H1 (cell line): ENCODE measurements around the gene IL17RE. TPM values are rescaled to one million over a fixed set of nuclear protein-coding genes. Genes with fewer than 3 reads are reported as not detected.

Experiments
- CTCF ChIA-PET: fragments of 300-600 bp; sonication (Branson Sonifier 250); formaldehyde crosslinking; loops from one replicate; lab custom pipeline; 2021; ENCODE audit not compliant: partially characterized antibody; lab: Charles Lee
- POLR2A ChIA-PET: fragments of 300-600 bp; sonication (Branson Sonifier 250); formaldehyde crosslinking; loops from one replicate; lab custom pipeline; 2021; ENCODE audit warnings: inconsistent platforms; ENCODE audit not compliant: partially characterized antibody; lab: Charles Lee
- DNase-seq, 2 experiments: peaks; one replicate each; pipeline versions ENCODE4 v3.0.0 to v3.0.0-alpha.2; 2010 to 2022; ENCODE audit warnings: low spot score in 2 of 2, low read depth in 1 of 2, mixed read lengths in 1 of 2
- FAIRE-seq: peaks from 2 replicates; lab custom pipeline; 2011; peaks lifted over from hg19 to GRCh38; lab: Jason Lieb, UNC
- H2AFZ ChIP-seq: 2 replicates; pipeline ENCODE4 v1.8.1; 2012; ENCODE audit warnings: low read length, inconsistent platforms
- H2AK5ac ChIP-seq: 2 replicates; pipeline ENCODE4 v1.6.1; 2013; ENCODE audit warnings: low read depth, low read length
- H2BK120ac ChIP-seq: replicated peaks from 2 replicates; pipeline ENCODE3; 2013; ENCODE audit warnings: low read depth, low read length, inconsistent platforms
- H2BK12ac ChIP-seq: 2 replicates; pipeline ENCODE4 v1.6.1; 2013; ENCODE audit warnings: low read depth, low read length
- H2BK15ac ChIP-seq: 2 replicates; pipeline ENCODE4 v1.6.1; 2013; ENCODE audit warnings: low read length
- H2BK20ac ChIP-seq: 2 replicates; pipeline ENCODE4 v1.6.1; 2013; ENCODE audit warnings: low read length
- H2BK5ac ChIP-seq: 2 replicates; pipeline ENCODE4 v1.6.1; 2013; ENCODE audit warnings: low read depth, low read length
- H3K14ac ChIP-seq: 2 replicates; pipeline ENCODE4 v1.6.1; 2013; ENCODE audit warnings: inconsistent platforms; ENCODE audit not compliant: insufficient read length
- H3K18ac ChIP-seq: 2 replicates; pipeline ENCODE4 v1.6.1; 2013; ENCODE audit warnings: low read length; ENCODE audit errors: extremely low read depth
- H3K23ac ChIP-seq: 2 replicates; pipeline ENCODE4 v1.6.1; 2013; ENCODE audit warnings: inconsistent platforms; ENCODE audit not compliant: insufficient read length
- H3K23me2 ChIP-seq: 2 replicates; pipeline ENCODE4 v1.6.1; 2013; ENCODE audit warnings: low read depth, low read length
- H3K27ac ChIP-seq: 2 replicates; pipeline ENCODE4 v1.6.1; 2011; ENCODE audit warnings: low read depth, low read length, inconsistent platforms
- H3K27me3 ChIP-seq, 4 experiments: replicated peaks in 1 of 4; 1 replicate in 1 of 4; 2 replicates in 3 of 4; pipeline versions ENCODE4 v1.6.1 to v1.8.1; 2011 to 2013; ENCODE audit warnings: low read length in 3 of 4, mild to moderate bottlenecking in 3 of 4, inconsistent platforms in 2 of 4, mixed read lengths in 2 of 4, moderate library complexity in 1 of 4; ENCODE audit not compliant: control insufficient read depth in 3 of 4, insufficient read depth in 3 of 4; ENCODE audit errors: extremely low read depth in 1 of 4
- H3K36me3 ChIP-seq, 4 experiments: 2 replicates each; pipeline versions ENCODE4 v1.6.1 to v1.8.1; 2011 to 2013; ENCODE audit warnings: mild to moderate bottlenecking in 4 of 4, low read length in 3 of 4, moderate library complexity in 2 of 4, control low read depth in 1 of 4, inconsistent platforms in 1 of 4; ENCODE audit not compliant: insufficient read depth in 4 of 4, control insufficient read depth in 2 of 4
- H3K4ac ChIP-seq: replicated peaks from 2 replicates; pipeline ENCODE3; 2013; ENCODE audit warnings: low read length, low read depth, mixed read lengths, inconsistent platforms; ENCODE audit not compliant: insufficient read length
- H3K4me1 ChIP-seq, 4 experiments: replicated peaks in 1 of 4; 1 replicate in 1 of 4; 2 replicates in 3 of 4; pipeline versions ENCODE4 v1.6.1 to v1.8.1; 2011 to 2013; ENCODE audit warnings: low read length in 3 of 4, inconsistent platforms in 2 of 4, mixed read lengths in 1 of 4; ENCODE audit not compliant: insufficient read depth in 4 of 4, control insufficient read depth in 3 of 4
- H3K4me2 ChIP-seq, 2 experiments: 2 replicates each; pipeline versions ENCODE4 v1.6.1 to v1.8.1; 2011 to 2013; ENCODE audit warnings: low read depth in 2 of 2, low read length in 2 of 2, control low read depth in 1 of 2, inconsistent platforms in 1 of 2, mild to moderate bottlenecking in 1 of 2; ENCODE audit not compliant: insufficient read depth in 1 of 2
- H3K4me3 ChIP-seq, 4 experiments: fragments of 200-600, 300-600 bp in 1 of 4; sonication (generic), shearing (Covaris generic), sonication (Bioruptor Twin) in 1 of 4; 2 replicates each; pipeline versions ENCODE4 v1.5.1 to v1.8.1; 2011 to 2016; ENCODE audit warnings: low read length in 4 of 4, low read depth in 3 of 4, control low read depth in 2 of 4, inconsistent platforms in 2 of 4, mild to moderate bottlenecking in 2 of 4, mixed read lengths in 1 of 4, moderate library complexity in 1 of 4; ENCODE audit not compliant: insufficient read depth in 2 of 4; ENCODE audit errors: extremely low read depth in 1 of 4
- H3K56ac ChIP-seq: replicated peaks from 2 replicates; pipeline ENCODE3; 2013; ENCODE audit warnings: low read depth, mild to moderate bottlenecking, mixed read lengths, low read length, inconsistent platforms; ENCODE audit not compliant: insufficient read length
- H3K79me1 ChIP-seq: 2 replicates; pipeline ENCODE4 v1.6.1; 2013; ENCODE audit warnings: low read depth, low read length, control low read depth
- H3K79me2 ChIP-seq, 2 experiments: 2 replicates each; pipeline versions ENCODE4 v1.6.1 to v1.8.1; 2012 to 2013; ENCODE audit warnings: low read length in 2 of 2, mild to moderate bottlenecking in 2 of 2, inconsistent platforms in 1 of 2; ENCODE audit not compliant: insufficient read depth in 2 of 2, control insufficient read depth in 1 of 2
- H3K9ac ChIP-seq, 4 experiments: replicated peaks in 1 of 4; 1 replicate in 1 of 4; 2 replicates in 3 of 4; pipeline versions ENCODE4 v1.6.1 to v1.8.1; 2011 to 2013; ENCODE audit warnings: low read depth in 3 of 4, low read length in 3 of 4, control low read depth in 2 of 4, mild to moderate bottlenecking in 2 of 4, moderate library complexity in 2 of 4, inconsistent platforms in 1 of 4; ENCODE audit errors: extremely low read depth in 1 of 4
- H3K9me3 ChIP-seq, 2 experiments: 2 replicates each; pipeline versions ENCODE4 v1.6.1 to v1.8.1; 2012 to 2013; ENCODE audit warnings: mild to moderate bottlenecking in 2 of 2, moderate library complexity in 2 of 2, control low read depth in 1 of 2, inconsistent platforms in 1 of 2, low read depth in 1 of 2, low read length in 1 of 2, mixed read lengths in 1 of 2; ENCODE audit not compliant: insufficient read depth in 2 of 2
- H4K20me1 ChIP-seq, 2 experiments: replicated peaks in 1 of 2; 2 replicates each; pipeline versions ENCODE3 to v1.8.1; 2011 to 2013; ENCODE audit warnings: inconsistent platforms in 2 of 2, low read length in 2 of 2, mild to moderate bottlenecking in 1 of 2; ENCODE audit not compliant: insufficient read depth in 2 of 2, control insufficient read depth in 1 of 2
- H4K5ac ChIP-seq: 2 replicates; pipeline ENCODE4 v1.6.1; 2013; ENCODE audit warnings: low read length, low read depth, mixed read lengths, inconsistent platforms; ENCODE audit not compliant: insufficient read length
- H4K8ac ChIP-seq: 2 replicates; pipeline ENCODE4 v1.8.0; 2013; ENCODE audit warnings: mild to moderate bottlenecking, moderate library complexity, low read length, inconsistent platforms; ENCODE audit not compliant: insufficient read depth; ENCODE audit errors: extremely low read depth
- H4K91ac ChIP-seq: replicated peaks from 2 replicates; pipeline ENCODE3; 2013; ENCODE audit warnings: low read length, mixed read lengths, inconsistent platforms; ENCODE audit not compliant: insufficient read length
- ASH2L ChIP-seq: fragments of 200-600, 300-600 bp; sonication (generic); IDR thresholded peaks from one replicate; pipeline ENCODE4 v1.7.1; 2017; ENCODE audit warnings: low read length
- ATF3 ChIP-seq: IDR thresholded peaks from 2 replicates; pipeline ENCODE4 v1.6.1; 2011; ENCODE audit warnings: low read depth, mild to moderate bottlenecking, low read length; ENCODE audit not compliant: insufficient read depth
- CHD1 ChIP-seq: IDR thresholded peaks from 2 replicates; pipeline ENCODE4 v1.6.1; 2012; ENCODE audit warnings: low read depth, low read length, improper control_type of control experiment
- HDAC6 ChIP-seq: IDR thresholded peaks from one replicate; pipeline ENCODE4 v1.7.1; 2012; ENCODE audit warnings: low read depth, mild to moderate bottlenecking, inconsistent platforms, low read length, moderate library complexity
- JUN ChIP-seq: IDR thresholded peaks from 2 replicates; pipeline ENCODE4 v1.6.1; 2011; ENCODE audit warnings: low read depth, mild to moderate bottlenecking, improper control_type of control experiment, low read length
- MAFK ChIP-seq: IDR thresholded peaks from 2 replicates; pipeline ENCODE4 v1.6.1; 2012; ENCODE audit warnings: low read depth, mild to moderate bottlenecking, improper control_type of control experiment, low read length
- POLR2A ChIP-seq, 2 experiments: IDR thresholded peaks; 1 replicate in 1 of 2; 2 replicates in 1 of 2; pipeline ENCODE4 v1.6.1; 2011; ENCODE audit warnings: low read depth in 2 of 2, low read length in 2 of 2, mild to moderate bottlenecking in 2 of 2; ENCODE audit errors: control extremely low read depth in 1 of 2
- RAD21 ChIP-seq, 2 experiments: IDR thresholded peaks in 1 of 2; conservative IDR thresholded peaks in 1 of 2; 2 replicates each; pipeline ENCODE4 v1.6.1; 2011; ENCODE audit warnings: low read depth in 2 of 2, low read length in 2 of 2, improper control_type of control experiment in 1 of 2, inconsistent platforms in 1 of 2, mild to moderate bottlenecking in 1 of 2, moderate library complexity in 1 of 2
- SIX5 ChIP-seq: IDR thresholded peaks from 2 replicates; pipeline ENCODE4 v1.6.1; 2011; ENCODE audit warnings: mild to moderate bottlenecking, low read depth, low read length
- SP2 ChIP-seq: IDR thresholded peaks from 2 replicates; pipeline ENCODE4 v1.6.1; 2012; ENCODE audit warnings: mild to moderate bottlenecking, low read length, inconsistent platforms
- WGBS, 2 experiments: shearing (Covaris generic) in 1 of 2; methylation state at CpG; one replicate each; pipeline versions ENCODE4 v1.1.6 to v1.1.7; 2013 to 2015; ENCODE audit warnings: low lambda C conversion rate in 2 of 2, mixed read lengths in 2 of 2, inconsistent platforms in 1 of 2, low coverage in 1 of 2, missing lambda C conversion rate in 1 of 2; ENCODE audit not compliant: insufficient replicate concordance in 2 of 2, insufficient coverage in 1 of 2, insufficient read length in 1 of 2; ENCODE audit errors: extremely low coverage in 1 of 2, missing lambda C conversion rate in 1 of 2; 5-methylcytosine and 5-hydroxymethylcytosine counted together
- polyA plus RNA-seq, 7 experiments: library from polyadenylated mRNA; depleted of rRNA in 3 of 7; stranded (reverse) in 5 of 7; unstranded in 2 of 7; fragments of >200 nt in 5 of 7; fragments of 200-250 nt in 2 of 7; gene quantifications; 1 replicate in 5 of 7; 2 replicates in 1 of 7; 4 replicates in 1 of 7; pipeline versions ENCODE4 v1.2.1 to v1.2.3, GENCODE V29; 2011 to 2013; ENCODE audit warnings: missing spikeins in 2 of 7, mixed read lengths in 2 of 7
- total RNA-seq: library from RNA; stranded (reverse); fragmentation: NEBNext Ultra II Directional; extraction: Animal tissue kit (Norgen Biotek cat#: 25700); gene quantifications from 2 replicates; pipeline ENCODE4 v1.2.1, GENCODE V29; 2021
- TF ChIP-seq, protein P1 (sequence below), 3 experiments: IDR thresholded peaks; 1 replicate in 2 of 3; 2 replicates in 1 of 3; pipeline versions ENCODE4 v1.5.1 to v1.6.1; 2011; ENCODE audit warnings: low read length in 3 of 3, mild to moderate bottlenecking in 3 of 3, inconsistent platforms in 2 of 3, low read depth in 1 of 3, moderate library complexity in 1 of 3; ENCODE audit not compliant: insufficient read depth in 1 of 3; ENCODE audit errors: control extremely low read depth in 1 of 3

The IL17RE gene
- total and polyA plus RNA-seq, 2 of the 8 experiments (the other 6 are each of a cell fraction or from before 2014, with no cell fraction given): 3.4 to 4.9 TPM

GRCh38 chr3:9949115-9949514 is 46.5 kb downstream of the IL17RE start:
- H2BK5ac ChIP-seq: no peak overlapping the region
- H3K9ac ChIP-seq: no peak overlapping the region
- H3K56ac ChIP-seq: no peak overlapping the region
- ChIA-PET POLR2A (interaction anchor here (0.7 to 2.1 kb wide), 5 partner anchors 9 to 106 kb away, joined by 3 to 7 read pairs (median 5); partner anchors contain the start of genes CRELD1 and IL17RC), CTCF (interaction anchor here (0.6 to 5.2 kb wide), 5 partner anchors 11 to 338 kb away, joined by 3 to 86 read pairs (median 4); partner anchors contain the start of gene CRELD1)
- no peak overlapping the region for H3K18ac ChIP-seq
- no peak overlapping the region for H2AK5ac ChIP-seq
- no peaks in the 10 kb centered on the region for H3K9me3 ChIP-seq
- H3K23ac ChIP-seq: no peak overlapping the region
- peaks cover 0 to 3% (median under 1%) of the 10 kb centered on the region in 4 experiments; a peak in 4 of 8 replicates for H3K36me3 ChIP-seq
- no peak overlapping the region for H3K14ac ChIP-seq
- no peak overlapping the region for H2BK12ac ChIP-seq
- no peak overlapping the region for H3K27ac ChIP-seq
- WGBS, 2 experiments: 93% methylated on average over 7 of the region's 7 CpGs; no CpG with 5 or more reads in 1 of the 2 experiments
- peaks cover 22% of the 10 kb centered on the region; the same call in 1 of the 2 replicates for H3K23me2 ChIP-seq
- no peaks in the 10 kb centered on the region for H3K79me1 ChIP-seq
- no peak overlapping the region for H3K4ac ChIP-seq
- H4K20me1 ChIP-seq: peaks cover 0 to 2% of the 10 kb centered on the region in 2 experiments
- no peak overlapping the region for H2BK120ac ChIP-seq
- no peak overlapping the region for H4K5ac ChIP-seq
- no peak overlapping the region for H4K91ac ChIP-seq
- FAIRE-seq: no peak
- H3K4me2 ChIP-seq: no peak overlapping the region
- 0 out of 7 replicates have a peak, but pooled peaks cover 0 to 2% (median under 1%) of the 10 kb centered on the region in 4 experiments for H3K27me3 ChIP-seq
- H3K79me2 ChIP-seq: no peaks in the 10 kb centered on the region; a peak in 1 of 4 replicates
- H2BK20ac ChIP-seq: no peak overlapping the region
- H3K4me1 ChIP-seq: peaks cover 0 to 8% (median 7%) of the 10 kb centered on the region in 4 experiments; a peak in 6 of 7 replicates
- DNase-seq: no peak
- no peak overlapping the region for H2AFZ ChIP-seq
- no peak overlapping the region for H3K4me3 ChIP-seq
- H2BK15ac ChIP-seq: no peak overlapping the region
- no peak overlapping the region for H4K8ac ChIP-seq
- TF ChIP-seq, protein P1, sequence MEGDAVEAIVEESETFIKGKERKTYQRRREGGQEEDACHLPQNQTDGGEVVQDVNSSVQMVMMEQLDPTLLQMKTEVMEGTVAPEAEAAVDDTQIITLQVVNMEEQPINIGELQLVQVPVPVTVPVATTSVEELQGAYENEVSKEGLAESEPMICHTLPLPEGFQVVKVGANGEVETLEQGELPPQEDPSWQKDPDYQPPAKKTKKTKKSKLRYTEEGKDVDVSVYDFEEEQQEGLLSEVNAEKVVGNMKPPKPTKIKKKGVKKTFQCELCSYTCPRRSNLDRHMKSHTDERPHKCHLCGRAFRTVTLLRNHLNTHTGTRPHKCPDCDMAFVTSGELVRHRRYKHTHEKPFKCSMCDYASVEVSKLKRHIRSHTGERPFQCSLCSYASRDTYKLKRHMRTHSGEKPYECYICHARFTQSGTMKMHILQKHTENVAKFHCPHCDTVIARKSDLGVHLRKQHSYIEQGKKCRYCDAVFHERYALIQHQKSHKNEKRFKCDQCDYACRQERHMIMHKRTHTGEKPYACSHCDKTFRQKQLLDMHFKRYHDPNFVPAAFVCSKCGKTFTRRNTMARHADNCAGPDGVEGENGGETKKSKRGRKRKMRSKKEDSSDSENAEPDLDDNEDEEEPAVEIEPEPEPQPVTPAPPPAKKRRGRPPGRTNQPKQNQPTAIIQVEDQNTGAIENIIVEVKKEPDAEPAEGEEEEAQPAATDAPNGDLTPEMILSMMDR (IDR thresholded peaks at IDR 0.05; ENCODE audit: control extremely low read depth in 1 of 3, insufficient read depth in 1 of 3, low read depth in 1 of 3, low read length in 3 of 3): no peak
- TF ChIP-seq MAFK (no peak), SP2 (no peak), HDAC6 (no peak), POLR2A (IDR thresholded peaks at IDR 0.05; ENCODE audit: control extremely low read depth in 1 of 2, low read depth in 2 of 2, low read length in 2 of 2) (no peak), ATF3 (no peak), RAD21 (IDR thresholded peaks at IDR 0.05 in 1 of 2, conservative IDR thresholded peaks at IDR 0.05 in 1 of 2; ENCODE audit: low read depth in 2 of 2, low read length in 2 of 2) (no peak), JUN (no peak), SIX5 (no peak), ASH2L (no peak), CHD1 (no peak)
